ENCODE measurements around the gene WNT11. TPM values are rescaled to one million over a fixed set of nuclear protein-coding genes. Genes with fewer than 3 reads are reported as not detected.
A peak's percentile ranks its signal among the peaks of the same experiment; 100 is the strongest.

WNT11 gene
- total RNA-seq, 2 experiments from 2014 or later: 0.30 to 1.2 TPM

DNA sequence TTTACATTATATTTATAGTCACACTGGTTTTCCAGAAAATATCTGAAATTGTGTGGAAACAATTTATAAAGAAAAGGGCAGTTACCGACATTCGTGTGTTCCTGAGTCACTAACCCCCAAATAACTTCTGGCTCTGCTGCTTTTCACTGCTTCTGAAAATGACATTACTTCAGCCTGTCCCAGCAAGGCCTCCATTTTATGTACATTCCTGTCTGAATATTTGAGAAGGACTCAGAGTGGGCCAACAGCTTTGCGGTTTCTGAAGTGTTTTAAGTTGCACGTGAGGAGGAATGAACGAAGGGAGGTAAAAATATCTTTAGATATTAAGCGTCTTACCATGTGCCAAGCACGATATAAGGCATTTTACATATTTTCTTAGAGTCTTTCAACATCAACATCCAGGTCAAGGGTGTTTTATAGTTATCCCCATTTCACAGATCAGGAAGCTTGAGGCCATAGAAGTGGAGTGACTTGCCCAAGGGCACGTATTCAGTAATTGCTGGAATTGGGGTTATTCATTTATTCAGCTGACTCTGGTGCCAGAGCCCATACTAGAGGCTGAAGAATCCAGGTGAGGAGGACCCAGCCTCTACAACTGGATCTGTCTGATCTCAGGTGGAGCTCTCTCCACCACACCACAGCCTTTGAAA lies 30.8 kb upstream of the WNT11 start:
- Mint-ChIP-seq H3K27ac (peak overlapping the region; percentile 99), H3K9me3 (no peaks in the 10 kb centered on the region), H3K27me3 (peaks cover 18% of the 10 kb centered on the region), H3K36me3 (ENCODE audit: low read depth) (peaks cover 23% of the 10 kb centered on the region), H3K4me3 (peak overlapping the region; percentile 100), H3K4me1 (ENCODE audit: low read depth) (peaks cover 41% of the 10 kb centered on the region)
- intact Hi-C loops (cut with DNase I, micrococcal nuclease): loop anchor here in 1 of 2 experiments (1.0 to 10.0 kb wide), 5 partner anchors 26 to 1840 kb away; partner anchors contain the start of genes EMSY and PGM2L1
- Histone ChIP-seq H3K4me1 (ENCODE audit: insufficient read depth, low read length) (peaks cover 41% of the 10 kb centered on the region), H3K27ac (ENCODE audit: low read depth in 1 of 2, low read length in 2 of 2) (no peak overlapping the region), H3K4me3 (ENCODE audit: low read length) (no peak overlapping the region), H3K36me3 (ENCODE audit: insufficient read depth, low read length) (no peaks in the 10 kb centered on the region), H3K9me3 (ENCODE audit: control insufficient read depth in 1 of 2, insufficient read depth in 1 of 2, low read length in 2 of 2) (no peaks in the 10 kb centered on the region), H3K27me3 (ENCODE audit: control insufficient read depth in 1 of 2, insufficient read depth in 2 of 2, low read length in 2 of 2) (no peaks in the 10 kb centered on the region)
- TF ChIP-seq, protein P1, sequence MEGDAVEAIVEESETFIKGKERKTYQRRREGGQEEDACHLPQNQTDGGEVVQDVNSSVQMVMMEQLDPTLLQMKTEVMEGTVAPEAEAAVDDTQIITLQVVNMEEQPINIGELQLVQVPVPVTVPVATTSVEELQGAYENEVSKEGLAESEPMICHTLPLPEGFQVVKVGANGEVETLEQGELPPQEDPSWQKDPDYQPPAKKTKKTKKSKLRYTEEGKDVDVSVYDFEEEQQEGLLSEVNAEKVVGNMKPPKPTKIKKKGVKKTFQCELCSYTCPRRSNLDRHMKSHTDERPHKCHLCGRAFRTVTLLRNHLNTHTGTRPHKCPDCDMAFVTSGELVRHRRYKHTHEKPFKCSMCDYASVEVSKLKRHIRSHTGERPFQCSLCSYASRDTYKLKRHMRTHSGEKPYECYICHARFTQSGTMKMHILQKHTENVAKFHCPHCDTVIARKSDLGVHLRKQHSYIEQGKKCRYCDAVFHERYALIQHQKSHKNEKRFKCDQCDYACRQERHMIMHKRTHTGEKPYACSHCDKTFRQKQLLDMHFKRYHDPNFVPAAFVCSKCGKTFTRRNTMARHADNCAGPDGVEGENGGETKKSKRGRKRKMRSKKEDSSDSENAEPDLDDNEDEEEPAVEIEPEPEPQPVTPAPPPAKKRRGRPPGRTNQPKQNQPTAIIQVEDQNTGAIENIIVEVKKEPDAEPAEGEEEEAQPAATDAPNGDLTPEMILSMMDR (IDR thresholded peaks at IDR 0.05): no peak
- DNase-seq (no peak), ATAC-seq (ENCODE audit: poor library complexity) (no peak)
- CTCF ChIA-PET: interaction anchor here (5.1 kb wide), 1 partner anchor 29 kb away, joined by 50 read pairs; no protein-coding TSS in a partner anchor
- POLR2A ChIA-PET: interaction anchor here (1.0 to 1.1 kb wide), 2 partner anchors 29 to 52 kb away, joined by 3 read pairs; no protein-coding TSS in a partner anchor

- no peaks in the 10 kb centered on the region for H3K36me3 ChIP-seq (ENCODE audit: insufficient read depth, low read length)
- peaks cover 23% of the 10 kb centered on the region for H3K36me3 Mint-ChIP-seq (ENCODE audit: low read depth)
- H3K27ac Mint-ChIP-seq: peak overlapping the region; percentile 99
- no peak overlapping the region for H3K27ac ChIP-seq (ENCODE audit: low read depth in 1 of 2, low read length in 2 of 2)
- ATAC-seq (ENCODE audit: poor library complexity) (no peak), DNase-seq (peak in 7 of 14 experiments; percentile 4 to 64 (median 21))
- POLR2A ChIA-PET: interaction anchor here (1.1 kb wide), 1 partner anchor 52 kb away, joined by 3 read pairs; no protein-coding TSS in a partner anchor
- H3K4me1 Mint-ChIP-seq (ENCODE audit: low read depth): peaks cover 49% of the 10 kb centered on the region
- CTCF ChIA-PET: interaction anchor here (0.8 to 5.1 kb wide), 2 partner anchors 28 to 82 kb away, joined by 3 to 50 read pairs; no protein-coding TSS in a partner anchor
- H3K9me3 ChIP-seq (ENCODE audit: control insufficient read depth in 1 of 2, insufficient read depth in 1 of 2, low read length in 2 of 2): no peaks in the 10 kb centered on the region
- peaks cover 49% of the 10 kb centered on the region for H3K4me1 ChIP-seq (ENCODE audit: insufficient read depth, low read length)
- intact Hi-C loops (cut with DNase I, micrococcal nuclease): loop anchor here in 1 of 2 experiments (5.0 to 10.0 kb wide), 4 partner anchors 51 to 1839 kb away; partner anchors contain the start of genes EMSY and PGM2L1
- H3K9me3 Mint-ChIP-seq: no peaks in the 10 kb centered on the region
- peak overlapping the region; percentile 100 for H3K4me3 Mint-ChIP-seq
- H3K27me3 ChIP-seq (ENCODE audit: control insufficient read depth in 1 of 2, insufficient read depth in 2 of 2, low read length in 2 of 2): no peaks in the 10 kb centered on the region
- TF ChIP-seq, protein P1 (IDR thresholded peaks at IDR 0.05): no peak
- H3K27me3 Mint-ChIP-seq: peaks cover 18% of the 10 kb centered on the region
- peak overlapping the region; percentile 84 for H3K4me3 ChIP-seq (ENCODE audit: low read length)
These were observed 30.0 kb upstream of the WNT11 start for GRCh38 chr11:76236092-76236999.

Measured in CD4-positive, alpha-beta T cell (primary cell).